GM12878 (cell line): ENCODE data around the gene STAT5B. TPM values are rescaled to one million over a fixed set of nuclear protein-coding genes. Genes with fewer than 3 reads are reported as not detected.
A peak's percentile ranks its signal among the peaks of the same experiment; 100 is the strongest.

Source experiments
- ATAC-seq: fragments of 200-7000 bp; cut with Tn5 transposase; 3 replicates; pipeline ENCODE4 v1.9.1; 2020; ENCODE audit warnings: mild to moderate bottlenecking, moderate library complexity
- BruUV-seq: library from RNA; stranded (reverse); fragments of 400-500 nt; replicated peaks from 2 replicates; lab custom pipeline; 2021; lab: Mats Ljungman, UMichigan
- CTCF ChIA-PET: fragments of 300-600 bp; sonication (Branson Sonifier 250); formaldehyde crosslinking; extraction: SDS; loops from one replicate; lab custom pipeline; 2021; ENCODE audit warnings: inconsistent platforms; lab: Yijun Ruan, JAX
- POLR2A ChIA-PET: fragments of 350-600 bp; formaldehyde crosslinking; extraction: SDS; loops from one replicate; lab custom pipeline; 2021; ENCODE audit warnings: inconsistent platforms; lab: Charles Lee
- RAD21 ChIA-PET: fragments of 300-600 bp; sonication (Branson Sonifier 250); formaldehyde crosslinking; loops from one replicate; lab custom pipeline; 2023; ENCODE audit warnings: antibody characterized with exemption; ENCODE audit not compliant: unreplicated experiment; lab: Charles Lee
- SMC1A ChIA-PET: fragments of 300-600 bp; sonication (Branson Sonifier 250); formaldehyde crosslinking; loops from one replicate; lab custom pipeline; 2023; ENCODE audit not compliant: unreplicated experiment, uncharacterized antibody; lab: Charles Lee
- DNase-seq: peaks from one replicate; pipeline ENCODE4 v3.0.0-alpha.2; 2011; ENCODE audit warnings: low read depth, low spot score
- FAIRE-seq: peaks from 3 replicates; lab custom pipeline; 2011; peaks lifted over from hg19 to GRCh38; lab: Jason Lieb, UNC
- H2AFZ ChIP-seq: 2 replicates; pipeline ENCODE4 v1.6.0; 2011; ENCODE audit warnings: low read depth, low read length, control low read depth; ENCODE audit not compliant: control insufficient read depth
- H3K27ac ChIP-seq: 2 replicates; pipeline ENCODE4 v1.5.1; 2011; ENCODE audit warnings: control low read depth; ENCODE audit not compliant: control insufficient read depth, insufficient read depth
- H3K27me3 ChIP-seq, 2 experiments: replicated peaks in 1 of 2; 2 replicates each; pipeline versions ENCODE4 v1.6.0 to v1.6.1; 2011; ENCODE audit warnings: low read length in 1 of 2; ENCODE audit not compliant: control insufficient read depth in 2 of 2, insufficient read depth in 2 of 2
- H3K36me3 ChIP-seq, 2 experiments: 2 replicates each; pipeline ENCODE4 v1.5.1; 2011; ENCODE audit warnings: low read length in 1 of 2; ENCODE audit not compliant: control insufficient read depth in 2 of 2, insufficient read depth in 2 of 2
- H3K4me1 ChIP-seq: 2 replicates; pipeline ENCODE4 v1.6.1; 2011; ENCODE audit warnings: mild to moderate bottlenecking, low read length, moderate library complexity, mixed read lengths; ENCODE audit not compliant: control insufficient read depth, insufficient read depth
- H3K4me2 ChIP-seq: 2 replicates; pipeline ENCODE4 v1.6.0; 2011; ENCODE audit warnings: control low read depth; ENCODE audit not compliant: control insufficient read depth, insufficient read depth
- H3K4me3 ChIP-seq: fragments of 200-600 bp; sonication (generic); 2 replicates; pipeline ENCODE4 v1.5.1; 2016
- H3K79me2 ChIP-seq: 2 replicates; pipeline ENCODE4 v1.6.0; 2011; ENCODE audit warnings: low read length; ENCODE audit not compliant: control insufficient read depth, insufficient read depth
- H3K9ac ChIP-seq: 2 replicates; pipeline ENCODE4 v1.8.0; 2011; ENCODE audit warnings: low read length, control low read depth, mixed read lengths; ENCODE audit not compliant: control insufficient read depth, insufficient read depth
- H3K9me3 ChIP-seq: replicated peaks from 3 replicates; pipeline ENCODE4 v1.5.1; 2011; ENCODE audit warnings: mild to moderate bottlenecking, low read length; ENCODE audit not compliant: control insufficient read depth, insufficient read depth
- H4K20me1 ChIP-seq: 2 replicates; pipeline ENCODE4 v1.6.0; 2011; ENCODE audit not compliant: control insufficient read depth, insufficient read depth
- CBX3 ChIP-seq: fragments of 200-600 bp; sonication (generic); IDR thresholded peaks from 2 replicates; pipeline ENCODE4 v1.6.1; 2016; ENCODE audit warnings: low read depth, borderline replicate concordance
- CTCF ChIP-seq, 3 experiments: IDR thresholded peaks in 2 of 3; conservative IDR thresholded peaks in 1 of 3; 2 replicates each; pipeline ENCODE4 v1.5.1; 2011; ENCODE audit warnings: low read depth in 3 of 3, low read length in 3 of 3, mild to moderate bottlenecking in 3 of 3, control low read depth in 2 of 3, moderate library complexity in 2 of 3, inconsistent platforms in 1 of 3, mixed read lengths in 1 of 3; ENCODE audit not compliant: control insufficient read depth in 2 of 3, insufficient read depth in 1 of 3; ENCODE audit errors: extremely low read depth in 1 of 3
- HDGF ChIP-seq: fragments of 450-650 bp; IDR thresholded peaks from 2 replicates; pipeline ENCODE4 v1.6.1; 2016; ENCODE audit warnings: antibody characterized with exemption
- JUND ChIP-seq: IDR thresholded peaks from 2 replicates; pipeline ENCODE4 v1.6.1; 2012; ENCODE audit warnings: low read depth, mild to moderate bottlenecking, low read length, improper control_type of control experiment, moderate library complexity
- MEF2B ChIP-seq: fragments of 450-650 bp; IDR thresholded peaks from 2 replicates; pipeline ENCODE4 v1.6.1; 2018; ENCODE audit warnings: mild to moderate bottlenecking, moderate library complexity; ENCODE audit not compliant: partially characterized antibody, poor library complexity, severe bottlenecking
- RAD21 ChIP-seq: IDR thresholded peaks from 2 replicates; pipeline ENCODE4 v1.6.1; 2011; ENCODE audit warnings: mild to moderate bottlenecking, low read depth, low read length, moderate library complexity; ENCODE audit not compliant: insufficient read depth
- RUNX3 ChIP-seq: IDR thresholded peaks from 2 replicates; pipeline ENCODE4 v1.6.1; 2012; ENCODE audit warnings: low read length, inconsistent platforms
- SMC3 ChIP-seq: IDR thresholded peaks from 2 replicates; pipeline ENCODE4 v1.6.1; 2011; ENCODE audit warnings: low read length, improper control_type of control experiment, borderline replicate concordance
- STAT3 ChIP-seq: IDR thresholded peaks from 2 replicates; pipeline ENCODE4 v1.6.1; 2011; ENCODE audit warnings: low read depth, low read length, improper control_type of control experiment
- YY1 ChIP-seq: IDR thresholded peaks from 2 replicates; pipeline ENCODE4 v1.6.1; 2011; ENCODE audit warnings: low read depth, mild to moderate bottlenecking, low read length
- ZNF274 ChIP-seq: IDR thresholded peaks from one replicate; pipeline ENCODE4 v1.8.0; 2011; ENCODE audit not compliant: insufficient read length, insufficient read depth
- ZNF622 ChIP-seq: fragments of 450-650 bp; IDR thresholded peaks from 2 replicates; pipeline ENCODE4 v1.6.1; 2017; ENCODE audit warnings: mild to moderate bottlenecking, inconsistent platforms
- WGBS: methylation state at CpG from one replicate; pipeline ENCODE4 v1.1.6; 2016; ENCODE audit warnings: low lambda C conversion rate; ENCODE audit not compliant: insufficient replicate concordance, insufficient coverage; ENCODE audit errors: missing lambda C conversion rate; 5-methylcytosine and 5-hydroxymethylcytosine counted together
- in situ Hi-C: fragments of 300-500 bp; cut with MboI; formaldehyde crosslinking; loops from 9 replicates; pipeline ENCODE4 v1.14.3; 2018; ENCODE audit warnings: mixed read lengths
- intact Hi-C: fragments of 100-400 bp; cut with micrococcal nuclease; formaldehyde crosslinking; loops from one replicate; pipeline ENCODE4 v1.14.2; 2022; ENCODE audit not compliant: unreplicated experiment
- polyA plus RNA-seq, 11 experiments: library from polyadenylated mRNA; depleted of rRNA in 4 of 11; unstranded in 6 of 11; stranded (reverse) in 5 of 11; fragments of >200 nt; fragmentation: Nextera tagmentation in 4 of 11; fragmentation: Illumina TruSeq in 1 of 11; extraction: Ambion mirVana in 4 of 11; extraction: Trizol in 1 of 11; gene quantifications; 1 replicate in 1 of 11; 2 replicates in 10 of 11; pipeline versions ENCODE4 v1.2.1 to v1.2.3, GENCODE V29; 2011 to 2016; ENCODE audit warnings: inconsistent platforms in 2 of 11, missing spikeins in 2 of 11, low read depth in 1 of 11
- total RNA-seq, 4 experiments: library from RNA; depleted of rRNA in 3 of 4; stranded (reverse); fragments of >200 nt in 3 of 4; fragmentation: Illumina TruSeq in 1 of 4; extraction: Trizol in 1 of 4; gene quantifications; 2 replicates each; pipeline versions ENCODE4 v1.2.1 to v1.2.3, GENCODE V29; 2013 to 2021
- TF ChIP-seq, protein P1 (sequence below): fragments of 450-650 bp; IDR thresholded peaks from 2 replicates; pipeline ENCODE4 v1.6.1; 2017; ENCODE audit warnings: antibody characterized with exemption, mild to moderate bottlenecking, moderate library complexity

Gene STAT5B
- total and polyA plus RNA-seq, 10 of the 15 experiments (the other 5 are each of a cell fraction or from before 2014, with no cell fraction given) = 11.0 to 69.6 (median 46.7) TPM

- H2AFZ ChIP-seq = no peak overlapping the region
- ATAC-seq (peak; percentile 87), DNase-seq (no peak), FAIRE-seq (peak; percentile 91)
- no peak overlapping the region for H3K27ac ChIP-seq
- intact Hi-C loops = loop anchor here (10.0 kb wide), 1 partner anchor 183 kb away; no protein-coding TSS in a partner anchor
- H3K4me2 ChIP-seq = no peak overlapping the region
- SMC1A ChIA-PET = interaction anchor here (0.5 to 2.5 kb wide), 24 partner anchors 14 to 305 kb away, joined by 3 to 13 read pairs (median 4); partner anchors contain the start of gene GHDC
- no peaks in the 10 kb centered on the region for H3K9me3 ChIP-seq
- peaks cover 9 to 19% of the 10 kb centered on the region in 2 experiments for H3K36me3 ChIP-seq
- 67% methylated on average over 3 of the region's 3 CpGs for WGBS
- RAD21 ChIA-PET = interaction anchor here (0.6 to 2.3 kb wide), 24 partner anchors 15 to 541 kb away, joined by 3 to 33 read pairs (median 4); partner anchors contain the start of genes ODAD4, STAT3 and STAT5A
- H3K4me1 ChIP-seq = no peaks in the 10 kb centered on the region
- no peak overlapping the region for H3K9ac ChIP-seq
- TF ChIP-seq MEF2B = no peak
- TF ChIP-seq, protein P1, sequence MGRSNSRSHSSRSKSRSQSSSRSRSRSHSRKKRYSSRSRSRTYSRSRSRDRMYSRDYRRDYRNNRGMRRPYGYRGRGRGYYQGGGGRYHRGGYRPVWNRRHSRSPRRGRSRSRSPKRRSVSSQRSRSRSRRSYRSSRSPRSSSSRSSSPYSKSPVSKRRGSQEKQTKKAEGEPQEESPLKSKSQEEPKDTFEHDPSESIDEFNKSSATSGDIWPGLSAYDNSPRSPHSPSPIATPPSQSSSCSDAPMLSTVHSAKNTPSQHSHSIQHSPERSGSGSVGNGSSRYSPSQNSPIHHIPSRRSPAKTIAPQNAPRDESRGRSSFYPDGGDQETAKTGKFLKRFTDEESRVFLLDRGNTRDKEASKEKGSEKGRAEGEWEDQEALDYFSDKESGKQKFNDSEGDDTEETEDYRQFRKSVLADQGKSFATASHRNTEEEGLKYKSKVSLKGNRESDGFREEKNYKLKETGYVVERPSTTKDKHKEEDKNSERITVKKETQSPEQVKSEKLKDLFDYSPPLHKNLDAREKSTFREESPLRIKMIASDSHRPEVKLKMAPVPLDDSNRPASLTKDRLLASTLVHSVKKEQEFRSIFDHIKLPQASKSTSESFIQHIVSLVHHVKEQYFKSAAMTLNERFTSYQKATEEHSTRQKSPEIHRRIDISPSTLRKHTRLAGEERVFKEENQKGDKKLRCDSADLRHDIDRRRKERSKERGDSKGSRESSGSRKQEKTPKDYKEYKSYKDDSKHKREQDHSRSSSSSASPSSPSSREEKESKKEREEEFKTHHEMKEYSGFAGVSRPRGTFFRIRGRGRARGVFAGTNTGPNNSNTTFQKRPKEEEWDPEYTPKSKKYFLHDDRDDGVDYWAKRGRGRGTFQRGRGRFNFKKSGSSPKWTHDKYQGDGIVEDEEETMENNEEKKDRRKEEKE = no peak
- TF ChIP-seq YY1 = 0 out of 2 replicates have a peak, but pooled peaks have one; percentile 33
- peak; percentile 99 for TF ChIP-seq HDGF
- TF ChIP-seq CBX3 = no peak
- TF ChIP-seq CTCF (IDR thresholded peaks at IDR 0.05 in 2 of 3, conservative IDR thresholded peaks at IDR 0.05 in 1 of 3; ENCODE audit: control insufficient read depth in 2 of 3, extremely low read depth in 1 of 3, insufficient read depth in 1 of 3, low read depth in 3 of 3, low read length in 3 of 3) = peak; percentile 67 to 76 (median 70)
- TF ChIP-seq ZNF274 = no peak
- peak; percentile 74 for TF ChIP-seq RAD21
- no peak for TF ChIP-seq ZNF622
- TF ChIP-seq SMC3 = peak; percentile 46; the same call in 1 of the 2 replicates
- TF ChIP-seq JUND = no peak
- no peak for TF ChIP-seq STAT3
- peak; percentile 56 for TF ChIP-seq RUNX3
- H3K79me2 ChIP-seq = no peaks in the 10 kb centered on the region
- in situ Hi-C loops = no loop called here
- BruUV-seq = no TSS peak
- no peaks in the 10 kb centered on the region for H3K27me3 ChIP-seq
- H4K20me1 ChIP-seq = no peaks in the 10 kb centered on the region
- CTCF ChIA-PET = interaction anchor here (0.5 to 3.8 kb wide), 41 partner anchors 9 to 320 kb away, joined by 3 to 79 read pairs (median 5); partner anchors contain the start of genes GHDC and STAT5A
- POLR2A ChIA-PET = interaction anchor here (0.5 to 1.6 kb wide), 6 partner anchors 8 to 357 kb away, joined by 3 to 9 read pairs (median 4); no protein-coding TSS in a partner anchor
- H3K4me3 ChIP-seq = no peak overlapping the region
Measured at GRCh38 chr17:42221886-42222745, 54.1 kb downstream of the STAT5B start.
